Activated naive CD8-positive, alpha-beta T cell treated with anti-CD3 and anti-CD28 coated beads, Interleukin-2, amount 50 U/mL, for 24 hours (primary cell): ENCODE measurements around the gene CRMP1.

ENCODE experiments used
- ATAC-seq: fragments of 150-1000 bp; cut with Tn5 transposase; one replicate; pipeline ENCODE4 v1.10.0; 2021
- DNase-seq: peaks from one replicate; pipeline ENCODE4 v3.0.0; 2021
- H3K27ac Mint-ChIP-seq: one replicate; pipeline ENCODE4 v1.8.0; 2021; ENCODE audit warnings: mild to moderate bottlenecking, mixed read lengths
- H3K27me3 Mint-ChIP-seq: one replicate; pipeline ENCODE4 v1.8.0; 2021; ENCODE audit warnings: mixed read lengths
- H3K36me3 Mint-ChIP-seq: one replicate; pipeline ENCODE4 v1.8.0; 2021; ENCODE audit warnings: low read depth, mixed read lengths
- H3K4me1 Mint-ChIP-seq: one replicate; pipeline ENCODE4 v1.8.0; 2021; ENCODE audit warnings: mixed read lengths
- H3K4me3 Mint-ChIP-seq: one replicate; pipeline ENCODE4 v1.8.0; 2021; ENCODE audit warnings: mild to moderate bottlenecking, moderate library complexity, mixed read lengths
- H3K9me3 Mint-ChIP-seq: one replicate; pipeline ENCODE4 v1.8.0; 2021; ENCODE audit warnings: mixed read lengths

Gene CRMP1

DNA sequence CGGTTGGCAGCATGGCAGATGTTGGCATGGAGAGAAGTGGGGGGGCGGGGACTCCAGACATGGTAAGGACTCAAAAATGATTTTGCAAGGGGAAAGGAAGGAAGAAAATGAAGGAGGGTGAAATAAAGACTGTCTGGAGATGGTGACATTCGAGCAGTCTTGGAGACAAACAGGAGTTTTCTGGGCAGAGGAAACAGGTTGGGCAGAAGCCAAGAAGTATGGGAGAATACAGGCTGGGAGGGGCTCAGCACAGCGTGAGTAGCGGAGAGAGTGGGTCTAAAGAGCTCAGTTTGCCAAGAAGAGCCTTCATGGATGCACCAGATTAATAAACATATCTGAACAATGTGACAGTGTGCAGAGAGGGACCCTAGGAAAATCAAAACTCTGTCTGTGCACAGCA lies 13.3 kb upstream of the CRMP1 start:
- H3K36me3 Mint-ChIP-seq: no peaks in the 10 kb centered on the region
- no peak overlapping the region for H3K4me3 Mint-ChIP-seq
- H3K4me1 Mint-ChIP-seq: no peaks in the 10 kb centered on the region
- peaks cover 17% of the 10 kb centered on the region for H3K27me3 Mint-ChIP-seq
- H3K9me3 Mint-ChIP-seq: peaks cover 21% of the 10 kb centered on the region
- DNase-seq (no peak), ATAC-seq (no peak)
- H3K27ac Mint-ChIP-seq: no peak overlapping the region

DNA sequence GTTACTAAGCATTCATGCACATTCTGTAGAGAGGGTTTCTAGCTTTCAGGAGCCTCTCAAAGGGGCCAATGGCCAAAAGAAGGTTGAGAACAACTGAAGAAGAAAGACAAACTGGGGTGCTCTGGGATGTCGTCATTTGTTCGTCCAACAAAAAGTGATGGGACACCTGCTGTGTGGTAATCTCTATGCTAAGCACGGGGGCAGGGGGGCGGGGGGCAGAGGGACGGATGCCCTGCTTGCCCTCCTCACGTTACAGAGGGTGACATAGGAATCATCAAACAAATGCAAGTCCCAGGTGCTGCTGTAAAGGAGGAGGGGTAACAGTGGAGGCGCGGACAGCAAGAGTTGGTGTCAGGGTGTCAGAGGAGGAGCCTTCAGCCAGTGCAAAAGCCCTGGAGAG lies 12.8 kb upstream of the CRMP1 start:
- H3K27me3 Mint-ChIP-seq: peaks cover 21% of the 10 kb centered on the region
- DNase-seq: no peak
- H3K4me1 Mint-ChIP-seq: no peaks in the 10 kb centered on the region
- no peak overlapping the region for H3K4me3 Mint-ChIP-seq
- peaks cover 20% of the 10 kb centered on the region for H3K9me3 Mint-ChIP-seq
- H3K27ac Mint-ChIP-seq: no peak overlapping the region
- no peaks in the 10 kb centered on the region for H3K36me3 Mint-ChIP-seq
- no peak for ATAC-seq

DNA sequence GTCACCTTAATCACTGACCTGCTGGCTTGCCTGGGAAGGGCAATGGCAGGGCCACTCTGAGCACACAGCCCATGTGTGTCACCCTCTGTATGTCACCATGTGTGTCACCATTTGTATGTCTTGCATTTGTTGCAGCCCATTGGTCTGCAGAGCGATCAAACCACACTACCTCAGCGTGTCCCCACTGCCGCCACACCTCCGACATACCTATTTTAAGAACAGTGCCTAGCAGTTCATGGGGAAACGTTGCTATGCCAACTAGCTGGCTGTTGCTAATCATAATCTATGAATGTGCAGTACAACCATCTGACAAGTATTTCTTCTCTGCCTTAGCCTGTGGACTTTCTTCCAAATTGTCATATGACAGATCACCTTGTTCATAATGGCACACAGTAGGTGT lies 8.0 kb upstream of the CRMP1 start:
- no peak for ATAC-seq
- Mint-ChIP-seq H3K9me3 (peaks cover 6% of the 10 kb centered on the region), H3K27me3 (peaks cover 20% of the 10 kb centered on the region), H3K4me3 (no peak overlapping the region), H3K27ac (no peak overlapping the region), H3K36me3 (no peaks in the 10 kb centered on the region), H3K4me1 (no peaks in the 10 kb centered on the region)
- no peak for DNase-seq

DNA sequence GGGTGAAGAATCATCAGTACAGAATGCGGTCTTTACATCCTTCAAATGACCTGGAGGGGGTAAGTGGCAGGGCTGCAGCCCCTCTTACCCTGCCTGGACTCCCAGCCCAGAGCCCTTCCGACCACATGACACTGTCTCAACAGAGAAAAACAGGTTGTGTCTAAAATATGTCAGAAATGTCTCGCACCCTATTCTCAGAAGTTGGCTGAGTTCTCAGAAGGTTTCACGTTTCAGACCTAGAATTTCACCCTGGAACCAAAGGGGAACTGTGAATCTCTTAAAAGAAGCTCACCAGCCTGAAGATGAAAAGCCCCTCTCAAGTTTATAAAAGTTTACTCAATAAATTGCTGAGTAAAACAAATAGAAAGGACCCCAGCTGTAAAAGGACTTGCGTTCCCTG lies 7.0 kb upstream of the CRMP1 start:
- no peak for DNase-seq
- Mint-ChIP-seq H3K27ac (no peak overlapping the region), H3K27me3 (peaks cover 21% of the 10 kb centered on the region), H3K36me3 (no peaks in the 10 kb centered on the region), H3K4me3 (no peak overlapping the region), H3K9me3 (peaks cover 6% of the 10 kb centered on the region), H3K4me1 (no peaks in the 10 kb centered on the region)
- ATAC-seq: no peak

DNA sequence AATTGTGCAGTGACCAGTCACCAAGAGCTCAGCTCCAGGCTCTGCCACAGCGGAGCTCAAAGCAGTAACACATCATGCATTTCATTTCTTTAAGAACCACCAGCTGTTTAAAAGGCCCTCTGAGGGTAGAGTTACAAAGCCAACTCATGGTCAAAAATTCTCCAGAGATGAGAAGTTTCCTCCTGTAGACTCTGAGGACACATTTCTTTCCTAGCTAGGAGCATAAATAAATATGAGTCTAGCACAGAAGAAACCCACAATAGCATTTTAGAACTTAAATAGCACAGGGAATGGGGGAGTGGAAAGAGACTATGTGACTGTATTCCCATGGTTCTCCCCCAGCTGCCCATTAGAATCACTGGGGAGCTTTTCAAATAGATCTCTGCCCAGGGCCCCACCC lies 6.5 kb upstream of the CRMP1 start:
- Mint-ChIP-seq H3K27ac (no peak overlapping the region), H3K4me1 (no peaks in the 10 kb centered on the region), H3K4me3 (no peak overlapping the region), H3K27me3 (peaks cover 18% of the 10 kb centered on the region), H3K36me3 (no peaks in the 10 kb centered on the region), H3K9me3 (peaks cover 3% of the 10 kb centered on the region)
- ATAC-seq (no peak), DNase-seq (no peak)

DNA sequence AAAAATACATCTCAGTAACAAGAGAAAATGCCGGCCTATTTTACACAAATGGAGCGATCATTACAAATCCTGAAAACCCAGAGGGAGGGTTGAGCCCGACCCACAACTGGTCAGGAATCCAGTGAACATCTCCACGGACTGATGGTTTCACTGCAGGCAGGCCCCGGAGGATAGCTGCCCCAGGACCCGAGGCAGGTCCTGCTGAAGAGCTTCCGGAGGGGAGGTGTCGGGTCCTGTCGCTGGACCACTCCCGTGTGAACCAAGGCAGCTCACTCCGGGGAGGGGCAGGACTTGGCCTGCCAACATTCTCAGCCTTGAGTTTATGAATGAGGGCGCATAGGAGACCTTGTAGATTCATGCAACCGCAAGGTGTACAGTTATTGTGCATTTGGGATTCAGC lies 4.8 kb upstream of the CRMP1 start:
- Mint-ChIP-seq H3K4me1 (no peaks in the 10 kb centered on the region), H3K27me3 (peaks cover 26% of the 10 kb centered on the region), H3K4me3 (no peak overlapping the region), H3K9me3 (no peaks in the 10 kb centered on the region), H3K36me3 (peaks cover 2% of the 10 kb centered on the region), H3K27ac (no peak overlapping the region)
- ATAC-seq (no peak), DNase-seq (no peak)

DNA sequence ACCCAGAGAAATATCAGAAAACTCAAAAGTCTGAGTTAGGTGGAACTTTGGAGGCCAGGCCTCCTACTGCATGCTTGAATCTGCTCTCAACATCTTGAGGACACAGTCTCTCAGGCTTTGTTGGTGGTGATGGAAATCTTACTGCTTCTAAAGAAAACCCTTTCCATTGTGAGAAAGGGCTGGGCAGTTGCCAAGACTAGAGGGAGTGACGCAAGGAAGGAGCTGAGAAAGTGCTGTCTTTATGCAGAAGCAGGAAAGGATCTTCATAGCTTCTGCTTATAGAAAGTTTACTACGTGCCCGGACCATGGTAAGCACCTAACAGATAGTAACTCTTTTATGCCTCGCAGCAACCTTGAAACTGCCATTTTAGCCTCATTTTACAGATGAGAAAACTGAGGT lies 2.4 kb upstream of the CRMP1 start:
- Mint-ChIP-seq H3K36me3 (peaks cover 2% of the 10 kb centered on the region), H3K4me1 (peaks cover 2% of the 10 kb centered on the region), H3K9me3 (no peaks in the 10 kb centered on the region), H3K4me3 (no peak overlapping the region), H3K27me3 (peaks cover 39% of the 10 kb centered on the region), H3K27ac (no peak overlapping the region)
- ATAC-seq (no peak), DNase-seq (no peak)

DNA sequence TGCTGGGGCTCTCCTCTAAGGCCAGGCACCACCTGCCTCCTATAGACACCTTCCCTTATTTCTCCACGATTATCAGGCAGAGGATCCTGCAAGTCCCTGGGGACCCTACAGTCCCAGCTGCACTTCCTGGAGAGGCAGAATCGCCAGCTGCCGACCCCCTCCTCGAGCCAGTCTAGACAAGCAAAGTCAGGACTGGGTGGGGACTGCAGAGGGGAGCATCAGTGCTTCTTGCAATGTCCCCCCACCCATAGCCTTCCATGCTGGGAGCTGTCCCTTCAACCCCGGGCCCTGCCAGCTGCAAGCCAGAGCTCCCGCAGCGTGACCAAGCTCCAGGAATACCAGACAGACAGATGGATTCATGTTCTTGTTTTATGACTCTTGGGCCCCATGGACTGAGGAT lies 1.4 kb upstream of the CRMP1 start:
- H3K4me3 Mint-ChIP-seq: no peak overlapping the region
- DNase-seq: no peak
- no peaks in the 10 kb centered on the region for H3K9me3 Mint-ChIP-seq
- H3K4me1 Mint-ChIP-seq: peaks cover 2% of the 10 kb centered on the region
- H3K36me3 Mint-ChIP-seq: peaks cover 2% of the 10 kb centered on the region
- no peak overlapping the region for H3K27ac Mint-ChIP-seq
- H3K27me3 Mint-ChIP-seq: peaks cover 48% of the 10 kb centered on the region
- ATAC-seq: no peak

DNA sequence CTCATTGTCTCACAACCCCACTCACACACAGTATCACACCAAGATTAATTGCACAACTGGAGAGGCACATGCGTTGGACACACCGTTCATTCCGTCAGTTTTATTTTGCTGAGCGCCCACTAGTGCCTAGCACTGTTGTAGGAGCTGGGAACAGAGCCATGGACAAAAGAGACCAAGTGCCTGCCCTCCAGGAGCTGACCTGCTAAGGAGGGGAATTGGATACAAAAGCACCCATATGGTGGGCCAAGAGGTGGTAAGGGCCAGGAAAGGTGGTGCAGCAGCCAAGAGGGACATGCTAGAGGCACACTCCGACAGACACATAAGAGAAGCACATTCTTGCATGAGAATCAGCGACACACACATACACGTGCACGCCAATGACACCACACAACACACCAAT lies 705 bp upstream of the CRMP1 start:
- Mint-ChIP-seq H3K27me3 (peaks cover 54% of the 10 kb centered on the region), H3K36me3 (peaks cover 4% of the 10 kb centered on the region), H3K9me3 (no peaks in the 10 kb centered on the region), H3K4me3 (no peak overlapping the region), H3K4me1 (peaks cover 5% of the 10 kb centered on the region), H3K27ac (no peak overlapping the region)
- no peak for DNase-seq
- ATAC-seq: no peak

DNA sequence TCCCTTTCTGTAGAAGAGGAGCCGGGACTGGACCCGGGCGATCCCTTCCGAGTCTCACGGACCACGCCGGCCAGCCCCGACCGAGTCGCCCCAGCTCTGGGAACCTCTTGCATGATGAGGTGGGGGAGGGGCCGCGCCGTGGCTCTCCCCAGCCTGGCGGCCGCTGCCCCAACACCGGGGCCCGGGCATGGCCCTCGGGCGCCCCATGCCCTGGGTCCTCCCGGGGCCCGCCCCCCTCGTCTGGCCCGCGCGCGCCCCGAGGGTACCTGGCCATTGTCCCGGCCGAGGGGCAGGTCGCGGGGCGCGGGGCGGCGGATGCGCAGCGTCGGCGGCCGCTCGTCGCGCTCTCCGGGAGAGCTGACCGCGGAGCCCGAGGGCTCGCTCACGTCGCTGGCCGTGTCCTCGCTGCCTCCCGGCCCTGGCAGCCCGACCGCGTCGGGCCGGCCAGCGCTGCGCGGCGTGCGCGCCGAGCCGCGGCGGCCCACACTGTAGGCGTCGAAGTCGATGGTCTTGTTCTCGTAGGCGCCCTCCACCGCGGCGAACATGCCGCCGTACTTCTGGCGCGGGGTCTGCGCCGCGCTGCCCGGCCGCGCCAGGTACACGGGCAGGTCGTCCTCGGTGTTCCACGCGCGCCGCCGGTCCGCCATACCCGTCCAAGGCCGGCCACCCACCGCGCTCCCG lies 423 bp downstream of the CRMP1 start:
- H3K4me1 Mint-ChIP-seq: peaks cover 5% of the 10 kb centered on the region
- H3K4me3 Mint-ChIP-seq: no peak overlapping the region
- no peak for DNase-seq
- H3K36me3 Mint-ChIP-seq: peaks cover 4% of the 10 kb centered on the region
- H3K27ac Mint-ChIP-seq: no peak overlapping the region
- no peak for ATAC-seq
- peaks cover 54% of the 10 kb centered on the region for H3K27me3 Mint-ChIP-seq
- no peaks in the 10 kb centered on the region for H3K9me3 Mint-ChIP-seq

DNA sequence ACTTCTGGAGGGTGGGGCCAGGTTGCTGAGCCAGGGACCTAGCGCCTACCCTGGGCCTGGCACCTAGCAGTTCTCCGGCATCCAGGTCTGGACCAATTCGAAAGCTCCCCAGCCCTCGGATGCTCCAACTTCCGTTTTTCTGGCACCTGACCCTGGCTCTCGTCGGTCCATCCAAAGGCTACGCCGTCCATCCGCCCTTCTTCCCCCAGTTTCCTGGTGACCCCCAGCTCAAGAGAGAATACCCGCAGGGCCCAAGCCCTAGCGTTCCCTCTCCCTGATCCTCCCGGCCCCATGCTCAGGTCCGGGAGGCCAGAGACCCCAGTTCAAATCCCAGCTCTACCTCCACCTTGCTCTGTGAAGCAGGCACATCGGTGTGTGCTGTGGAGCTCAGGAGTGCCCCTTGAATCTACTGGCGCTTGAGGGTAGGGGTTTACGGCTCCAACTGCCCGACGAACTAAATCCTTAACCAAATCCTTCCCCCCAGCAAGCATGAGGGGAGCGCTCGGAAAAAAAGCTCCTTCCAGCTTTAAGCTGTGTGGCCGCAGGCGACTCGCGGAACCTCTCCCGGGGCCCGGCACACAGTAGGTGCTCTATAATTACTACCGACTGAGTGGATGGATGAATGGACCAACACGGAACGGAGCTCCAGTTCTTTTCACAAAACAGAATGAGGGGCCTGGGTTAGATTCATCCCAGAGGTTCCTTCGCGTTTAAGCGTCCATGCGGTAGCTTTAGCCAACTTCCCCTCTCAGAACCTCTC lies 1.1 kb downstream of the CRMP1 start:
- Mint-ChIP-seq H3K27ac (no peak overlapping the region), H3K4me3 (no peak overlapping the region), H3K27me3 (peaks cover 59% of the 10 kb centered on the region), H3K9me3 (no peaks in the 10 kb centered on the region), H3K4me1 (peaks cover 5% of the 10 kb centered on the region), H3K36me3 (peaks cover 4% of the 10 kb centered on the region)
- DNase-seq (no peak), ATAC-seq (no peak)

DNA sequence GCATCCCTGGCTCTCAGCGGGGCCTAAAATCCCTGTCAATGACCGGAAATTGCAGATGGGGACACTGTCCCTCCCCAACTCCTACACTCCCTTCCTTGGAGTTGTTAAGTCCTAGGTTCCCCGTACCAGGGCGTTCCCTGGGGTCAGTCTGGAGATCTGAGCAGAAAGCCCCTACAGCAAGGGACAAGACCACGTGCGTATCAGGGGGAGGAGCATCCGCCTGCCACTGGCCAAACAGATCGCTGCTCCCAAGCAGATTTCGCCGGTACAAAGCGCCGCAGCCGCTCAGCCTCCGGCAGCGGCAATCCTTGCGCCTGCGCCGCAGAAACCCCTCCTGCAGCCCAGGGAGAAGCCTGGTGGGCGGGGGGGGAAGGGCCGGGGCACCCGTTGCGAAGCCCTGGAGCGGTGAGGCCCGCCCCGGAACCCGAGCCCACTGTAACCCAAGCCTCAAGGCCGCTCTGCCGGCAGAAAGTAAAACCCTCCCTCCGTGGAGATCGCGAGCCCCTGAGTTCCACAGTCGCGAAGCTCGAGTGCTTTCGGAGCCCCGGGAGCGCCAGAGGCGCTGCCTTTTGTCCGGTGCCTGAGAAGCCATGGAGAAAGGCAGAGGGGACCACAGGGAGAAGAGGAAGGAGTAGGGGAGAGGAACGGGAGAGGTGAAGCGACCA lies 2.7 kb downstream of the CRMP1 start:
- H3K36me3 Mint-ChIP-seq: peaks cover 4% of the 10 kb centered on the region
- ATAC-seq (no peak), DNase-seq (no peak)
- H3K9me3 Mint-ChIP-seq: no peaks in the 10 kb centered on the region
- H3K27me3 Mint-ChIP-seq: peaks cover 67% of the 10 kb centered on the region
- no peak overlapping the region for H3K4me3 Mint-ChIP-seq
- no peak overlapping the region for H3K27ac Mint-ChIP-seq
- peaks cover 10% of the 10 kb centered on the region for H3K4me1 Mint-ChIP-seq

DNA sequence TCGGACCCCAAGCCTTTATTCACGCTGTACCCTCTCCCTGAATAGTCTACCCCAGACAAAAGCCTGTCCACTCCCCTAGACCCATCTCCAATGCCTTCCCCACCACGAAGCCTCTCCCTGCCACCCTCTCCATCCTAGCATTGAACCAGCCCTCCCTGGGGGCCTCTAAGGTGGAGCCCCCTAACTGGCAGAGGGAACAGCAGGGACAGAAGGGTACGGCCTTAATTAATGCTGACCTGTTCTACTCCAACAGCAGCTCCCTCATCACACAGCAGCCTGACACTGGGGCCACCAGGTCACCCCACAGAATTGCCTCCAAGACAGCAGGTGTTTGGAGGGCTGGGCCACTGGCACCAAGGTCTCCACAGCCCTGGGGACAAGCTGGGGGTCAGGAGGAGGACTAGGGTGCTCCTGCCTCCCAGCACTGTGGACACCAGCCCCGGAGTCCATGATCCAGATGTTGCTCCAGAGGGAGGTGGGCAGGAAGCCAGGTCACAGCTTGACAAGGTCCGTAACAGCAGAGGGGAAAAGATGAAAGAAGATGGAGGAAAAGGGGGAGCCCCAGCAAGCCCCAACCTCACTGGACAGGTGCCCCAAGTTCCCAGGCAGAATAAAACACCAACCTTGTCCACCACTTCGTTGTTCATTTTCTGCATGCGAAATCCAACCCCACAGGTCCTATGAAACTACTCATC lies 3.7 kb downstream of the CRMP1 start:
- Mint-ChIP-seq H3K27me3 (peaks cover 70% of the 10 kb centered on the region), H3K4me1 (peaks cover 10% of the 10 kb centered on the region), H3K27ac (no peak overlapping the region), H3K4me3 (no peak overlapping the region), H3K9me3 (no peaks in the 10 kb centered on the region), H3K36me3 (peaks cover 4% of the 10 kb centered on the region)
- DNase-seq (no peak), ATAC-seq (no peak)

DNA sequence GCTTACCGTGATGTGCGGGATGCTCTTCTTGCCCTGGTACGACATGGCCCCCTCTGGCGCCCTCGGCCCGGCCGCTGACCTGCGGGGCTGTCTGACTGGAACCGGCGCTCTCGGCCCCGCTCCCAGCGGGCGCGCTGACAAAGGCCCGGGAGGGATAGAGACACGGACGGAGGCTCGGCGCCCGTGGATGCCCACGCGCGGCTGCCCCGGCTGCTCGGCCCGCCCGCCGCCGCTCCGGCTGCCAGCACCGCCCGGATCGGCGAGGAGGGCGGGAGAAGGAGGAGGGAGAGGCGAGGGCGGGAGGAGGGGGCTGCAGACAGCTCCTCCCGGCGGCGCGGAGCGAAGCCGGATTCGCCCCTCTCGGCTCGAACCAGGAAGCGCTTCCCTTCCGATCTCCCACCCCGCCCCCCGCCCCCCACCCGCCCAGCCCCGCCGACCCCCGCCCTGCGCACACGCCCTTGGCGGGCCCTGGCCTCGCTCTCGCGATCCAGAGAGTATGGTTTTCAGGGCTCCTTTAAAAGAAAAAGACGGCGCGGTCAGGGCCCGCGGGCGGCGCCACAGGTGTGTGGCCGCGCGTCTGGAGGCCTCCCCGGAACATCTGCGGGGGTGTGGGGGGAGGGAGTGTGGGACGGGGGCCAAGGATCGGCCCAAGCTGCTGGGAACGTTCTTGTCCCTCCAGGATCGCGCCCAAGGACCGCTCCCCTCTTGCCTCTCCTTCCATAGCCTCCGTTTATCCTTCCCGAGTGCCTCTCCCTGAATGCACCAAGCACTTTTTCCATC lies 4.5 kb downstream of the CRMP1 start:
- peaks cover 3% of the 10 kb centered on the region for H3K36me3 Mint-ChIP-seq
- no peaks in the 10 kb centered on the region for H3K9me3 Mint-ChIP-seq
- no peak overlapping the region for H3K27ac Mint-ChIP-seq
- no peak overlapping the region for H3K4me3 Mint-ChIP-seq
- ATAC-seq (no peak), DNase-seq (no peak)
- peaks cover 10% of the 10 kb centered on the region for H3K4me1 Mint-ChIP-seq
- peaks cover 64% of the 10 kb centered on the region for H3K27me3 Mint-ChIP-seq
